Ovary (tissue), 9 donors: ENCODE results near the gene GSTO2. TPM values are rescaled to one million over a fixed set of nuclear protein-coding genes. Genes with fewer than 3 reads are reported as not detected.

ENCODE experiments used
- DNase-seq, 5 donors: peaks; one replicate each; pipeline ENCODE4 v3.0.0-alpha.2; 2019 to 2020
- H3K27ac ChIP-seq, 2 donors: fragments of 200-600 bp; one replicate each; pipeline versions ENCODE4 v1.5.1 to v1.8.0; 2019 to 2022
- H3K27me3 ChIP-seq: fragments of 200-600 bp; one replicate; pipeline ENCODE4 v1.8.0; 2022
- H3K36me3 ChIP-seq: fragments of 200-600 bp; sonication (generic); one replicate; pipeline ENCODE4 v1.5.1; 2019
- H3K4me1 ChIP-seq: one replicate; pipeline ENCODE4 v1.8.1; 2013; ENCODE audit warnings: mild to moderate bottlenecking, moderate library complexity; ENCODE audit not compliant: insufficient read depth
- H3K4me3 ChIP-seq: fragments of 200-600 bp; sonication (generic); one replicate; pipeline ENCODE4 v1.5.1; 2017
- H3K9me3 ChIP-seq, 2 donors: fragments of 200-600 bp in 1 of 2; sonication (generic) in 1 of 2; one replicate each; pipeline versions ENCODE4 v1.5.1 to v1.8.1; 2013 to 2019; ENCODE audit warnings: mild to moderate bottlenecking in 1 of 2, moderate library complexity in 1 of 2
- CTCF ChIP-seq, 3 donors: fragments of 450-650 bp in 2 of 3; fragments of 200-600 bp in 1 of 3; IDR thresholded peaks; one replicate each; pipeline versions ENCODE4 v1.5.1 to v1.8.0; 2016 to 2022; ENCODE audit warnings: antibody characterized with exemption in 3 of 3, mild to moderate bottlenecking in 1 of 3
- EP300 ChIP-seq: sonication (generic); formaldehyde crosslinking; IDR thresholded peaks from one replicate; pipeline ENCODE4 v1.6.1; 2017; ENCODE audit warnings: antibody characterized with exemption
- POLR2A ChIP-seq: fragments of 450-650 bp; IDR thresholded peaks from one replicate; pipeline ENCODE4 v1.6.1; 2017; ENCODE audit warnings: antibody characterized with exemption, mild to moderate bottlenecking, moderate library complexity
- WGBS, 3 donors: extraction: QIAGEN DNeasy Blood & Tissue Kit in 1 of 3; methylation state at CpG; one replicate each; pipeline versions ENCODE4 v1.1.5 to v1.1.7; 2013 to 2017; 5-methylcytosine and 5-hydroxymethylcytosine counted together
- intact Hi-C, 4 donors: fragments of 100-400 bp; cut with DNase I; formaldehyde crosslinking; loops; one replicate each; pipeline versions ENCODE4 v1.11.0 to v1.15.1; 2022 to 2023
- polyA plus RNA-seq, 2 donors: library from polyadenylated mRNA; stranded (reverse); fragments of 200-250 nt in 1 of 2; fragments of 350-450 nt in 1 of 2; fragmentation: Illumina TruSeq in 1 of 2; extraction: RNeasy Lipid Tissue Mini Kit (QIAGEN cat#74804) in 1 of 2; gene quantifications; one replicate each; pipeline ENCODE4 v1.2.3, GENCODE V29; 2013 to 2014
- total RNA-seq, 7 donors: library from RNA; depleted of rRNA in 2 of 7; stranded (reverse); fragments of >200 nt in 2 of 7; fragmentation: NEBNext Ultra II Directional in 3 of 7; extraction: Animal tissue kit (Norgen Biotek cat#: 25700) in 3 of 7; gene quantifications; one replicate each; pipeline versions ENCODE4 v1.1.0 to v1.2.4, GENCODE V29; 2016 to 2023
- donor health status: DM: no; HTN: no; CAD: no; lungs with moderate emphysema.
- donor health status: DM: no; HTN: no; CAD: no.
- donor health status: Bipolar disorder and iron deficiency.
- donor health status: DM: yes; HTN: yes; CAD: no.
- donor health status: DM: no; HTN: no; CAD: no.
- donor health status: DM: yes; HTN: yes; CAD: no.

Gene GSTO2
- total and polyA plus RNA-seq, 9 donors: 3.7 to 19.0 (median 12.3) TPM

GRCh38 chr10:104231784-104232612 lies 37.0 kb upstream of the GSTO2 start, which contains the start of gene CFAP43:
Gene CFAP43, minus strand, starts transcription at chr10:104232364. Its CDS starts 118 bp downstream, at chr10:104232246.
- WGBS, 3 donors: 1% methylated on average over 37 to 60 of the region's 60 CpGs
- TF ChIP-seq CTCF (IDR thresholded peaks at IDR 0.05) (no peak), POLR2A (peak; percentile 33)

GRCh38 chr10:104232613-104233102 lies 36.3 kb upstream of the GSTO2 start:
- 5 to 14% (median 7%) methylated on average over 20 of the region's 20 CpGs for WGBS, 3 donors
- no peaks in the 10 kb centered on the region for H3K9me3 ChIP-seq
- intact Hi-C loops: no loop called here
- DNase-seq: peak in 2 of 5 donors; percentile 18 to 45
- no peak for TF ChIP-seq POLR2A
- no peak for TF ChIP-seq EP300
- TF ChIP-seq CTCF (IDR thresholded peaks at IDR 0.05): no peak
- peak overlapping the region; percentile 80 for H3K4me3 ChIP-seq
- H3K27ac ChIP-seq: no peak overlapping the region
- no peaks in the 10 kb centered on the region for H3K36me3 ChIP-seq
- peaks cover 1% of the 10 kb centered on the region for H3K4me1 ChIP-seq
- H3K27me3 ChIP-seq: no peaks in the 10 kb centered on the region

More at GRCh38 chr10:104231784-104232612, 37.0 kb upstream of the GSTO2 start, which contains the start of gene CFAP43:
- Histone ChIP-seq H3K4me3 (peak within 1 kb of the TSS; percentile 80), H3K36me3 (no peaks in the 10 kb centered on the region), H3K4me1 (peaks cover 1% of the 10 kb centered on the region), H3K27me3 (no peaks in the 10 kb centered on the region), H3K9me3 (no peaks in the 10 kb centered on the region), H3K27ac (no peak within 1 kb of the TSS)
- DNase-seq: peak; percentile 97 to 99 (median 99)
- intact Hi-C loops: no loop called here

- intact Hi-C loops: no loop called here
- no peaks in the 10 kb centered on the region for H3K36me3 ChIP-seq
- peaks cover 1% of the 10 kb centered on the region for H3K4me1 ChIP-seq
- no peak for DNase-seq
- WGBS, 3 donors: 83 to 89% (median 86%) methylated on average over 1 of the region's 1 CpG
- H3K27me3 ChIP-seq: no peaks in the 10 kb centered on the region
- TF ChIP-seq CTCF (IDR thresholded peaks at IDR 0.05) (no peak), EP300 (no peak), POLR2A (no peak)
- H3K27ac ChIP-seq: no peak overlapping the region
- no peak overlapping the region for H3K4me3 ChIP-seq
- H3K9me3 ChIP-seq: no peaks in the 10 kb centered on the region
Observed at GRCh38 chr10:104233817-104234216, 35.2 kb upstream of the GSTO2 start.

GRCh38 chr10:104234934-104235333 lies 34.0 kb upstream of the GSTO2 start:
- TF ChIP-seq CTCF (IDR thresholded peaks at IDR 0.05) (no peak), POLR2A (no peak), EP300 (no peak)
- Histone ChIP-seq H3K36me3 (no peaks in the 10 kb centered on the region), H3K27ac (no peak overlapping the region), H3K4me1 (peaks cover 1% of the 10 kb centered on the region), H3K9me3 (no peaks in the 10 kb centered on the region), H3K4me3 (no peak overlapping the region), H3K27me3 (no peaks in the 10 kb centered on the region)
- DNase-seq: no peak
- 68 to 89% (median 80%) methylated on average over 1 of the region's 1 CpG for WGBS, 3 donors
- intact Hi-C loops: no loop called here
